OCI-M2 (cell line): ENCODE results near the gene ZNF786.
"Not testable (repeated sequence)": the region's sequence is repeated elsewhere in the genome, so short reads cannot be mapped to it uniquely, and the experiment has no call there.

Experiments used
- DNase-seq: peaks from one replicate; lab custom pipeline; 2025; ENCODE audit not compliant: unreplicated experiment; lab: John Stamatoyannopoulos, UW

ZNF786 gene, protein sequence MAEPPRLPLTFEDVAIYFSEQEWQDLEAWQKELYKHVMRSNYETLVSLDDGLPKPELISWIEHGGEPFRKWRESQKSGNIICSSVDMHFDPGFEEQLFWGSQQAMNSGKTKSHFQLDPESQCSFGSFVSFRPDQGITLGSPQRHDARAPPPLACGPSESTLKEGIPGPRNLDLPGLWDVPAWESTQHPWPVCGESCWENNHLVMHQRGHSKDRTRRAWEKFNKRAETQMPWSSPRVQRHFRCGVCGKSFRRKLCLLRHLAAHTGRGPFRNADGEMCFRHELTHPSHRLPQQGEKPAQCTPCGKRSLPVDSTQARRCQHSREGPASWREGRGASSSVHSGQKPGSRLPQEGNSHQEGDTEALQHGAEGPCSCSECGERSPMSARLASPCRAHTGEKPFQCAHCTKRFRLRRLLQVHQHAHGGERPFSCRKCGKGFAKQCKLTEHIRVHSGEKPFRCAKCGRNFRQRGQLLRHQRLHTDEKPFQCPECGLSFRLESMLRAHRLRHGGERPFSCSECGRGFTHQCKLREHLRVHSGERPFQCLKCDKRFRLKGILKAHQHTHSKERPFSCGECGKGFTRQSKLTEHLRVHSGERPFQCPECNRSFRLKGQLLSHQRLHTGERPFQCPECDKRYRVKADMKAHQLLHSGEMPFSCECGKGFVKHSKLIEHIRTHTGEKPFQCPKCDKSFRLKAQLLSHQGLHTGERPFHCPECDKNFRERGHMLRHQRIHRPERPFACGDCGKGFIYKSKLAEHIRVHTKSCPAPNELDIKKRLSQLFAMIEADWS

DNA sequence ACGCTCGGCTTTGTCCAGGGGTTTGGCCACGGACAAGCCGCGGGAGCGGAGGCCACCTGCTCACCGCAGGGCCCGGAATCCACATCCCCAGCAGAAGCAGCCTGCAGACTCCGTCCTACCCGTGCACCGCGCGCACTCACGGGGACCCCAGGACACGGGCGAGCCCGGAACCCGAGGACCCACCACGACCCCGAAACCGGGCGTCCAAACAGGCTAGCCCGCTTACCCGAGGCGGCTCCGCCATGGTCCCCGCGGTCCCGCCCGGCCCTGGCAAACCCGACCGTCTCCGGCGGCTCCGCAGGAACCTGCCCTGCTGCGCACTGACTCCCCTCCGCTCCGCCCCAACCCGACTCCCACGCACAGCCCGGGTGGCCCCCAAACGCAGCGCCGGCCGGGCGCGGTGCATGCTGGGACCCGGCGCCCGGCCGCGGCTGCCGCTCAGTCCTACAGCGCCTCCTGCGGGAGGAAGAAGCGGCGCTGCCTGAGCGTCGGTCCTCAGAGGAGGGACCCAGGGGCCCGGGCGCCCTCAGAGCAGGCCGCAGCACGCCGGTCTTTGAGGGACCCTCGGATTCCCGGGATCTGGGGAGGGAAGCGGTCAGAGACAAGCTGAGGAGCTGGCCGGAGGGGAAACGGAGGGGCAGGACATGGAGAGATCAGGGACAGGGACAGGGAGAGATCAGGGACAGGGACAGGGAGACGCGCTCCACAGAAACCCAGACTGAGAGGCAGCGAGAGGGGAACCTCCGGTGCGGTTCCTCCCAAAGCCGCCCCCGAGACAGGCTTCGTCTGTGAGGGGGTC, at the start of gene ZNF786:
TSS of gene ZNF786 (minus strand) at position 322 of the 799 bp plus-strand sequence. CDS start at position 244, 78 bp downstream.
- peak; percentile 84 for DNase-seq

DNA sequence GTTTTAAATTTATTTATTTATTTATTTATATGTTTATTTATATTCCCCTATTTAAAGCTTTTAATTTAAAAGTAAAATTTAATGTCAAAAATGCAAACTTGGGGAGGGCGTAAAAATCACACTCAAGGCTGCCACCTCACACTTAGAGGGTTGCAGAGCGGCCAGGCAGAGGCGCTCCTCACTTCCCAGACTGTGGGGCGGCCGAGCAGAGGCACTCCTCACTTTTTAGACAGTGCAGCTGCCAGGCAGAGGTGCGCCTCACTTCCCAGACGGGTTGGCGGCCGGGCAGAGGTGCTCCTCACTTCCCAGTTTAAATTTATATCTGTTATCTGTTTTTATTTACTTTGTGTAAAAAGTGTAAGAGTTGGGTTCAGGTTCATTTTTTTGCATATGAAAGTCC, 45.6 kb upstream of the ZNF786 start:
- DNase-seq = no peak

DNA sequence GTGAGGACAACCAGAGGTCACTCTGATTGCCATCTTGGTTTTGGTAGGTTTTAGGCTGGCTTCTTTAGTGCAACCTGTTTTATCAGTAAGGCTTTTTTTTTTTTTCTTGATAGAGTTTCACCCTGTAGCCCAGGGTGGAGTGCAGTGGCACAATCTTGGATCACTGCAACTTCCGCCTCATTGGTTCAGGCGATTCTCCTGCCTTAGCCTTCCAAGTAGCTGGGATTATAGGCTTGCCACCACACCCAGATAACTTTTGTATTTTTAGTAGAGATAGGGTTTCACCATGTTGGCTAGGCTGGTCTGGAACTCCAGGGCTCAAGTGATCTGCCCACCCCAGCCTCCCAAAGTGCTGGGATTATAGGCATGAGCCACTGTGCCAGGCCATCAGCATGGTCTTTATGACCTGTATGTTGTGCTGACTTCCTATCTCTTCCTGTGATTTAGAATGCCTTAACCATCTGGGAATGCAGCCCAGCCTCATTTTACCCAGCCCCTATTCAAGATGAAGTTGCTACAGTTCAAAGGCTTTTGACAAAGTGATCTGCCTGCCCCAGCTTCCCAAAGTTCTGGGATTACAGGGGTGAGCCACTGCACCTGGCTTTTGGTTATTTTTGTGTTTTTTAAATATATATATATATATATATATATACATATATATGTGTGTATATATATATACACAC, 42.7 kb upstream of the ZNF786 start:
- no peak for DNase-seq

DNA sequence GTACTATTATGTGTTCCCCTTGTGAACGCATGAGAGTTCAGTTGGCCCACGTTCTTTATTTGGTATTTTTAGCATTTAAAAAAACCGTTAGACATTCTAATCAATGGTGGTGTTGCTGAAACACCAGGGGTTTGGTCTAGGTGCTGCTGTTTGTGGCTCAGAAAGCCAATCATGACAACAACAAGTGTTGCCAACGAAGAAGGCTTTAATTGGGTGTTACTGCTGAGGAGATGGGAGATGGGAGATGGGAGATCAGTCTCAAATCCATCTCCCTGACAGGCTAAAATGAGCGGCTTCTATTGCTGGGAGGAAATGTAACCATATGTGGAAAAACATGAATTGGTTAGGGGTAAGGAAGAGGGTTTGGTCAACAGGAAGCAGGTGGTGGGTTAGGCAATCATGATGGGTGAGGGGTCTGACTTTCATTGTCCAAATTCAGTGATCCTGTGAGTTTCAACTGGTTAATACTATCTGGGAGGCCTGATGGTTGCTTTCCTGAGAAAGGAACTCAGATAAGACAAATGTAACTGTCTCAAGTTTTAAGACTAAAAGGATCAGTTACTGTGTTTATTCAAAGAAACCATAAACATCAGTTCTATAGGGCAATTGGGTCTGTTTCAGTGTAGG, 40.2 kb upstream of the ZNF786 start:
- no peak for DNase-seq

DNA sequence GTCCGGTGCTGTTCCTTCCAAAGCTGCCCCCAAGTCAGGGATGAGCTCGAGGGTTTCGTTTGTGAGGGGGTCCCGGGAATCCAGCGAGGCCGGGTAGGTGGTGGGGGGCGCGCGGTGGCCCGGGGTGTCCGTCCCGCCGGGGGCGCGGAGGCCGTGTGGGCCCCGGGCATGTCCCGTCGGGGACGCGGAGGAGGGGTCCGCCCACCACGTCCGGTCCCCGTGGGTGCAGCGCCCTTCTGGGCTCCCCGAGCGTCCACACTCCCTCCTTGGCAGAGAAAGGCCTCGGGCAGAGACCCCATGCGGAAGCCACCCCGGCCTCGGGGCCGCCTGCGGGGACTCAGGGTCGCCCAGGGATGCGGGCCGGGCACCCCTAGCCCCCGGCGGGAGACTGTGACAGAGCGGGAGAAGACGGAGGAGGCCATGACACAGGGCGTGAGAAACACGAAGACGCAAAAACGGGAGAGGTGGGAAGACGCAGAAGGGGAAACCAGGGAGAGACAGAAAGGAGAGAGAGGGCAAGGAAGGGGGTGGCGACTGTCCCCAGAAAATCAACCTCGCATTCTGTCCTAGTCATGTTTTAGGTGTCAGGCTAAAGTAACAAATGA, 36.2 kb upstream of the ZNF786 start:
- no peak for DNase-seq

DNA sequence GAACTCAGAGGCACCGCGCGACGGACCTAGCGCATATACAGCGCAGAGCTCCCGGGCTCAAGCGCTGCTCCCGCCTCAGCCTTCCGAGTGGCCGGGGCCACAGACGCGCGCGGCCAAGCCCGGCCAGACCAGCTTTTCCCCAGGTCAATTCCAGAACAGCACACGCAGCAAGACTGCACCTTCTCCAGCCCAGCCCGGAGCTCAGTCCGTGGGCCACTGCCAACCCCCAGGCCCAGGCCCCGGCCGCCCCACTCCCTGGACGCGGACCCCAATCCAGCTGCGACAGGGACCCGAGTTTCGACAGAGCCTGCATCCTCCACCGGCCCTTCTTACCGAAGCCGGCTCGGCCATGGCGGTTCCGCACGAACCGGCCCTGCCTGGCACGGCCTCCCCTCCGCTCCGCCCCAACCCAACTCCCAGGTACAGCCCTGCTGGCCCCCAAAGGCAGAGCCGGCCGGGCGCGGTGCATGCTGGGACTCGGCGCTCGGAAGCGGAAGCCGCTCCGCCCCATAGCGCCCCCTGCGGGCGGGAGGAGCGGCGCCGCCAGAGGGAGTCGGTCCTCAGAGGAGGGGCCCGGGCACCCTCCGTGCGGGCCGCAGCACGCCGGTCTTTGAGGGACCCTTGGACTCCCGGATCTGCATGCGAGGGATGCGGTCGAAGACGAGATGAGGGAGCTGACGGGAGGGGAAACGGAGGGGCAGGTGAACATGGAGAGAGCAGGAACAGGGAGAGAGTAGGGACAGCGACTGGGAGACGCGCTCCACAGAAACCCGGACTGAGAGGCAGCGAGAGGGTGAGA, 35.5 kb upstream of the ZNF786 start, which contains the start of gene ZNF425:
TSS of gene ZNF425 (minus strand) at position 462 of the 799 bp plus-strand sequence. CDS start at position 351, 111 bp downstream.
- DNase-seq = peak; percentile 84

DNA sequence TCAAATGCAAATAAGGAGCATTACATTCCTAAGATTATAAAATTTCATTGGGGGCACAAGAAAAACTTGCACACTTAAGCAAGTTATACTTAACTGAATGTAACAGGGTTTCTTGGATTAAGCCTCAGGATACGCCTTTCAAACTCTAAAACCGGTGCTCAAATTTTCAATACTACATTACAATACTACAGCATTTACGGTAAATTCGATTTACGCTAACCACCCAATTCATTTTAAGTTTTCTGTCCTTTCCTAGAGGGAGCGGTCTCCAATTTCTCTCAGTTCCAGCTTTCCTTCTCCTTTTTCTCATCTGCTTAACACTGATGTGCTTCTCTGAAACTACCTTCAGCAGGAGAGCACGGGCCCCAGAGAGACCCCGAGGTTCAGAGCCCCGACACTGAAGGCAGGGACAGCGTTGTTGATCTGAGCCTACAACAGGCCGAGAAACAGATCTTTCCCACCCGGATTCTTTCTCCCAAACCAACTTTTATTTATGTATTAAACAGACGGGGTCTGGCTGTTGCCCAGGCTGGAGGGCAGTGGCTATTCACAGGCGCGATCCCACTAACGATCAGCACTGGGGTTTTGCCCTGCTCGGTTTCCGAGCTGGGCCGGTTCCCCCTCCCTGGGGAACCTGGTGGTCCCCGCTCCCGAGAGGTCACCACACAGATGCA, 34.8 kb upstream of the ZNF786 start:
- DNase-seq = no peak

DNA sequence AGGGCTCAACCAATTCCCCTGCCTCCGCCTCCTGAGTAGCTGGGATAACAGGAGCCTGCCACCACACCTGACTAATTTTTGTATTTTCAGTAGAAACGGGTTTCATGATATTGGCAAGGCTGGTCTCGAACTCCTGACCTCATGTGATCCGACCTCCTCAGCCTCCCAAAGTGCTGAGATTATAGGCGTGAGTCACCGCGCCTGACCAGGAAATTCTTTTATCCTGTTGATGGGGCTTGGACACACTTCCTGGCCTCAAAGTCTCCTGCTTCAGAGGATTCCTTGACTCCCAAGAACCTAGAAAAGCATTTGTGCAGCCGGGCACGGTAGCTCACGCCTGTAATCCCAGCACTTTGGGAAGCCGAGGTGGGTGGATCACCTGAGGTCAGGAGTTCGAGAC, 19.5 kb upstream of the ZNF786 start:
- no peak for DNase-seq

DNA sequence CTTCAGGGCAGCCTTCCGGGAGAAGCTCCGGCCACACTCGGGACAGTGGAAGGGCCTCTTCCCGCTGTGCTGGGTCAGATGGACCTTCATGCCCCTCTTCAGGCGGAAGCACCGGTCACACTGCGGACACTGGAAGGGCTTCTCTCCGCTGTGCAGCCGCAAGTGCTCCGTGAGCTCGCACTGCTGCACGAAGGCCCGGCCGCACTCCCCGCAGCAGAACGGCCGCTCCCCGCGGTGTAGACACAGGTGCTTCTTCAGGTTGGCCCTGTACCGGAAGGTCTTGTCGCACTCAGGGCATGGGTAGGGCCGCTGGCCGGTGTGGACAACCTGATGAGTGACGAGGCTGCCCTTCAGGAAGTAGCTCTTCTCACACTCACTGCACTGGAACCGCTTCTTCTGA, 14.2 kb upstream of the ZNF786 start:
- DNase-seq = no peak

DNA sequence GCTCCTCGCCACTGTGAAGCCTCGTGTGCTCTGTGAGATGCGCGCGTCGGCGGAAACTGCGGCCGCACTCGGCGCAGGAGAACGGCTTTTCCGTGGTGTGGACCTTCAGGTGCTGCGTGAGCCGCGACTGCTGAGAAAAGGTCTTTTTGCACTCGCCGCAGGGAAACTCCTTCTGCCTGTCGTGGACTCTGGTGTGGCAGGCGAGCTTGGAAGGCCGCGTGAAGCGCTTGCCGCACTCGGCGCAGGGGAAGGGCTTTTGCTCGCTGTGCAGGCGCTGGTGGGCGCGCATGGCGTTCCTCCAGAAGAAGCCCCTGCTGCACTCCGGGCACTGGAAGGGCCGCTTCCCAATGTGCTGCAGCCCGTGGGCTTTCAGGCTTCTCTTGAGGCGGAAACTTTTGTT, 13.7 kb upstream of the ZNF786 start:
- no peak for DNase-seq

DNA sequence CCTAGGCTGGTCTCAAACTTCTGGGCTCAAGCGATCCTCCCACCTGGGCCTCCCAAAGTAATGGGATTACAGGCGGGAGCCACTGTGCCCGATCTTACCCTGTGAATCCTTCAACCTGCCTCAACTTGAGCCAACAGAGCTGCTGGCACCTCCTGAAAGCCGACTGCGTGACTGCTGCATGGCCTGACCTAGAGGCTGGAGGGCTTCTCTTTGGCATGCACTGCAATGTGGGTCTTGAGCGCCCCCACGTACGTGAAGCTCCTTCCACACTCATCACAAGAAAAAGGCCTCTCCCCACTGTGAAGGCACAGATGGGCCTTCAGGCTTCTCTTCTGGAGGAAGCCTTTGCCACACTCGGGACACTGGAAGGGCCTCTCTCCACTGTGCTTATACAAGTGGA, 12.9 kb upstream of the ZNF786 start:
- no peak for DNase-seq

DNA sequence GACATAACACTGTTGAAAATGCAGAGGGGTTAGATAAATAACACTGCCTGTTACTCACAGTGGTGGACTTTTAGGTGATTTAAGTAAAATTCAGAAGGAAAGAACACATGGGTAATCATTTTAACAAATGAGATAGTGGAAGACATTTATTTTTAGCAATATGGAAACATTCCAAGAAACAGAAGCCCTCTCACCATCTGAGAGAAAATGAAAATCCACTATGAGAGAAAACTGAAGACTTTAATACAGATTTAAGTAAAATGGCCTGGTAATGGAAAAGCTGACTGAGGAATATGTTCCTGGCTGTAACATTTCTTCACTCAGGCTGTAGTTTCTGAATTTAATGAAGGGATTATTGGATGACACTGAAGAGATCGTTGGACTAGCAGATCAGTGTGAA, 12.1 kb upstream of the ZNF786 start:
- DNase-seq = no peak

DNA sequence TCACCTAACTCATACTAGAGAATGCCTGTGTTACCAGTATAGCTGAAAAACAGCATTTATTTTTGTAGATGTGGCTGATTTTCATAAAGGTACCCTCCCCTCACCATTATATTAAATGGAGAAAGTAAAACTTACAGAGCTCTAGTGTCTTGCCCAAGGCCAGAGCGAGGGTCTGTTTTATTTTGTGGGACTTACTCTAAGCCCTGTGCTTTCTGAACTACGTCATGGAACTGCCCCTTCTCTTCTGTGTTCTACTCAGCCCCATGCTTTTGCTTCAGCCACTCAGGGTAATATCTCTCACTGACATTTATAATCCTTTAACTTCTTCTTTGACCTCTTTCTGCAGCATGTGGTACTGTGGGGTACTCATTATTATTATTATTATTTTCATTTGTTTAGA, 10.3 kb upstream of the ZNF786 start:
- DNase-seq = no peak

DNA sequence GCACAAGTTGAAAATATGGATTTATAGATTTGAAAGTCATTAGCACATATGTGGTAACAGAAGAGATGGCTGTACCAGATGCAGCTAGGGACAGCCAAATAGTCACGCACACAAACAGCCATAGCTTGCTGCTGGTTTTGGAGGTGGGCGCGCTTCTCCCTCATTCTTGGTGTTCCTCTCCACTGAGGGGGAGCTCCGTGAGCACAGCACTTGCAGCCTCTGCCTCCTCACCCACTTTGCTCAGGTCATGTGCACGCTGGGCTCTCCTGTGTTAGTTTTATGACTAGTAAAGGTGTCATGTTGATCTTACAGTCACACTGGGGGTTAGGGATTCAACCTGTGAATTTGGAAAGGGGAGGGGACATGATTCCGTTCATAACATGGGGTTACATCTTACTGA, 8.5 kb upstream of the ZNF786 start:
- no peak for DNase-seq

DNA sequence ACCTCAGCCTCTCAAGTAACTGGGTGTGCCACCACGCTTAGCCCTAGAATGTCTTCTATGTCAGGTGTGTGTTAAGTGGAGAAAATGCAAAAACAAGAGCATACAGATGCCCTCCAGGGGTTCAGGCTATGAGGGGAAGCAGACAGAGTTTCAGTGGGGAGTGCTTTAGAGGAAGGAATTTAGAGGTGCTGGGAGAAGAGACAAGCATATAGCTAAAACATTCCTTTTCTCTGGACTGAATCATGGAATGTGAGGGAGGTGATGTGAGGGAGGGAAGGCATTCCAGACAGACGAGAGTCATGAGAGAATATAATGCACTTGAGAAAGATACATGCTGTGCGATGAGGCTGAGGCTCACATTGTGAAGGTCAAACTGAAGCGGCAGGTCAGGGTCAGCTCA, 6.6 kb upstream of the ZNF786 start:
- DNase-seq = no peak

DNA sequence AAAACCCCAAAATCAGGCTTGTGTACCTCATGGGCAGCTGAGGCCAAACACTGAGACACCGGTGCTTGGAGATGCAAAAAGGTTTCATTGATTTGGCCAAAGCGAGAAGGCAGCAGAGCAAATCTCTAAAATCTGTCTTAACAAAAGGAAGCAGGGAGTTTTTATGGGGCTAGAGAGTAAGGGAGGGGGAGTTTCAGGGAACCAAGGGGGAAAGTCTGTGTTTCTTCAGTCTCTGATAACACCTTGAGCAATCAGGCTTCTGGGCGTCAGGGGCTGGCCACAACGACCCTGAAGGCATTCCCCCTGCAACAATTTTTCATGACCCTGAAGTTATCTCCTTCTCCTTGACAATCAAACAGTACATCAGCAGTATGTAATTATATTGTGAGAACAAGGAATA, 2.7 kb upstream of the ZNF786 start:
- DNase-seq = no peak

DNA sequence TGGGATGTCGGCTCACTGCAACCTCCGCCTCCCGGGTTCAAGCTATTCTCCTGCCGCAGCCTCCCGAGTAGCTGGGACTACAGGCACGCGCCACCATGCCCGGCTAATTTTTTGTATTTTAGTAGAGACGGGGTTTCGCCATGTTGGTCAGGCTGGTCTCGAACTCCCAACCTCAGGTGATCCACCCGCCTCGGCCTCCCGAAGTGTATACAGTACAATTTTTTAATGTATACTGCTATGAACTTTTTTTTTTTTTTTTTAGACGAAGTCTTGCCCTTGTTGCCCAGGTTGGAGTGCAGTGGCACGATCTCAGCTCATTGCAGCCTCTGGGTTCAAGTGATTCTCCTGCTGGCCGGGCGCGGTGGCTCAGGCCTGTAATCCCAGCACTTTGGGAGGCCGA, 1.7 kb upstream of the ZNF786 start:
- DNase-seq = not testable (repeated sequence)

DNA sequence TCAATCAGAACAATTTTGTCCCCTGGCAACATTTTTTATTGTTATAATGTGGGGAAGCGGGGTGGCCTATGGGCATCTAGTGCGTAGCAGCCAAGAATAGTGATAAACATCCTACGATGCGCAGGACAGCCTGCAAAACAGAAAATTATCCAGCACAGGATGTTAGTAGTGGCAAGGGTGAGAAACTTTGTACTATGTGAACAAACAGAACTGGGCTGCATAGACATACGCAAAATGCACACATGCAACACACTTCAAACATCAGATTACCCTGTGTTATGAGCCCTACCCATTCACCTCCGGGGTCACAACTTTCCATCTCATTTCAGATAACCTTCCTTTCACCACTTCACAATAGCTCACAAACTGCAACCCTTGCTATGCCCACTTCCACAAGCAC, 3.1 kb downstream of the ZNF786 start:
- no peak for DNase-seq

DNA sequence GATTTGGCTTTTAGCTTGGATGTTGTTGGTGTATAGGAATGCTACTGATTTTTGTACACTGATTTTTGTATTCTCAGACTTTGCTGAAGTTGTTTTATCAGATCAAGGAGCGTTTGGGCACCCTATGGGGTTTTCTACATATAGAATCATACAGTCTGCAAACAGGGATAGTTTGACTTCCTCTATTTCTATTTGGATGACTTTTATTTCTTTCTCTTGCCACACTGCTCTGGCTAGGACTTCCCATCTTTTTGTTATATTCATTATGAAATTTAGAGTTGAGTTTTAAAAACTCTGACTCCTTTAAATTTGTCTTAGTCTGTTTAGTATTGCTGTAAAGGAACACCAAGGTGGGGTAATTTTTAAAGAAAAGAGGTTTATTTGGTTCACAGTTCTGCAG, 4.7 kb downstream of the ZNF786 start:
- DNase-seq = no peak
